Right lobe of liver (tissue), 6 donors: ENCODE results near the gene CCNI2. TPM values are rescaled to one million over a fixed set of nuclear protein-coding genes. Genes with fewer than 3 reads are reported as not detected.

Experiments used
- ATAC-seq, 4 donors: fragments of 200-7000 bp; cut with Tn5 transposase; one replicate each; pipeline ENCODE4 v1.9.1; 2020; ENCODE audit warnings: mild to moderate bottlenecking in 4 of 4, moderate library complexity in 4 of 4
- DNase-seq, 3 donors: peaks; one replicate each; pipeline ENCODE4 v3.0.0-alpha.2; 2020
- H3K27ac ChIP-seq, 3 donors: fragments of 200-600 bp; one replicate each; pipeline ENCODE4 v1.8.0; 2022
- H3K27me3 ChIP-seq, 2 donors: fragments of 200-600 bp; one replicate each; pipeline ENCODE4 v1.8.0; 2022
- H3K36me3 ChIP-seq, 4 donors: fragments of 200-600 bp; sonication (generic) in 1 of 4; one replicate each; pipeline versions ENCODE4 v1.5.1 to v1.8.0; 2017 to 2022; ENCODE audit warnings: control low read depth in 1 of 4
- H3K4me1 ChIP-seq, 4 donors: fragments of 200-600 bp; sonication (generic) in 1 of 4; one replicate each; pipeline versions ENCODE4 v1.5.1 to v1.8.0; 2017 to 2022; ENCODE audit warnings: control low read depth in 1 of 4
- H3K4me3 ChIP-seq, 3 donors: fragments of 200-600 bp; one replicate each; pipeline ENCODE4 v1.8.0; 2022
- H3K9me3 ChIP-seq, 4 donors: fragments of 200-600 bp; sonication (generic) in 1 of 4; one replicate each; pipeline versions ENCODE4 v1.5.1 to v1.8.0; 2017 to 2022; ENCODE audit warnings: control low read depth in 1 of 4
- POLR2A ChIP-seq: fragments of 450-650 bp; IDR thresholded peaks from one replicate; pipeline ENCODE4 v1.6.1; 2017; ENCODE audit warnings: antibody characterized with exemption, mild to moderate bottlenecking
- WGBS: methylation state at CpG from one replicate; pipeline ENCODE4 v1.1.6; 2018; ENCODE audit warnings: low coverage, low lambda C conversion rate; ENCODE audit not compliant: insufficient coverage; ENCODE audit errors: missing lambda C conversion rate; 5-methylcytosine and 5-hydroxymethylcytosine counted together
- intact Hi-C, 2 donors: fragments of 100-400 bp; cut with DNase I; formaldehyde crosslinking; loops; one replicate each; pipeline versions ENCODE4 v1.11.2 to v1.14.1; 2022
- total RNA-seq, 6 experiments: library from RNA; depleted of rRNA in 2 of 6; stranded (reverse); fragments of >200 nt in 2 of 6; fragmentation: NEBNext Ultra II Directional in 3 of 6; extraction: Animal tissue kit (Norgen Biotek cat#: 25700) in 3 of 6; gene quantifications; one replicate each; pipeline versions ENCODE4 v1.1.0 to v1.2.4, GENCODE V29; 2016 to 2023
- TF ChIP-seq, protein P1 (sequence below), 4 donors: fragments of 200-600 bp in 3 of 4; fragments of 450-650 bp in 1 of 4; IDR thresholded peaks; one replicate each; pipeline versions ENCODE4 v1.5.1 to v1.8.0; 2016 to 2022; ENCODE audit warnings: antibody characterized with exemption in 4 of 4, mild to moderate bottlenecking in 2 of 4
- donor health status: DM: no; HTN: yes; CAD: no.
- donor health status: DM: no; HTN: no; CAD: no.
- donor health status: DM: no; HTN: no; CAD: no.
- donor health status: DM: no; HTN: yes; CAD: no.
- donor health status: DM: no; HTN: yes; CAD: no.

CCNI2 gene
- total RNA-seq, 6 experiments from 2014 or later = 0.11 TPM; not detected in 5

- Histone ChIP-seq H3K9me3 (no peaks in the 10 kb centered on the region), H3K36me3 (no peaks in the 10 kb centered on the region), H3K4me3 (peak overlapping the region in 2 of 3 donors; percentile 78), H3K4me1 (peaks cover 0 to 5% (median 0%) of the 10 kb centered on the region in 4 donors), H3K27me3 (no peaks in the 10 kb centered on the region), H3K27ac (no peak overlapping the region)
- DNase-seq = no peak
- ATAC-seq = no peak
- intact Hi-C loops = no loop called here
- TF ChIP-seq, protein P1, sequence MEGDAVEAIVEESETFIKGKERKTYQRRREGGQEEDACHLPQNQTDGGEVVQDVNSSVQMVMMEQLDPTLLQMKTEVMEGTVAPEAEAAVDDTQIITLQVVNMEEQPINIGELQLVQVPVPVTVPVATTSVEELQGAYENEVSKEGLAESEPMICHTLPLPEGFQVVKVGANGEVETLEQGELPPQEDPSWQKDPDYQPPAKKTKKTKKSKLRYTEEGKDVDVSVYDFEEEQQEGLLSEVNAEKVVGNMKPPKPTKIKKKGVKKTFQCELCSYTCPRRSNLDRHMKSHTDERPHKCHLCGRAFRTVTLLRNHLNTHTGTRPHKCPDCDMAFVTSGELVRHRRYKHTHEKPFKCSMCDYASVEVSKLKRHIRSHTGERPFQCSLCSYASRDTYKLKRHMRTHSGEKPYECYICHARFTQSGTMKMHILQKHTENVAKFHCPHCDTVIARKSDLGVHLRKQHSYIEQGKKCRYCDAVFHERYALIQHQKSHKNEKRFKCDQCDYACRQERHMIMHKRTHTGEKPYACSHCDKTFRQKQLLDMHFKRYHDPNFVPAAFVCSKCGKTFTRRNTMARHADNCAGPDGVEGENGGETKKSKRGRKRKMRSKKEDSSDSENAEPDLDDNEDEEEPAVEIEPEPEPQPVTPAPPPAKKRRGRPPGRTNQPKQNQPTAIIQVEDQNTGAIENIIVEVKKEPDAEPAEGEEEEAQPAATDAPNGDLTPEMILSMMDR (IDR thresholded peaks at IDR 0.05) = no peak
- TF ChIP-seq POLR2A = no peak
- 86% methylated on average over 4 of the region's 4 CpGs for WGBS
These were observed 30.9 kb downstream of the CCNI2 start for GRCh38 chr5:132778129-132778528.

GRCh38 chr5:132778856-132779255 lies 31.6 kb downstream of the CCNI2 start:
- DNase-seq (no peak), ATAC-seq (no peak)
- 94% methylated on average over 5 of the region's 5 CpGs for WGBS
- Histone ChIP-seq H3K27me3 (no peaks in the 10 kb centered on the region), H3K36me3 (no peaks in the 10 kb centered on the region), H3K27ac (no peak overlapping the region), H3K9me3 (no peaks in the 10 kb centered on the region), H3K4me1 (peaks cover 0 to 5% (median 0%) of the 10 kb centered on the region in 4 donors), H3K4me3 (no peak overlapping the region)
- TF ChIP-seq POLR2A = no peak
- TF ChIP-seq, protein P1 (IDR thresholded peaks at IDR 0.05) = no peak
- intact Hi-C loops = no loop called here

- Histone ChIP-seq H3K4me3 (no peak overlapping the region), H3K9me3 (no peaks in the 10 kb centered on the region), H3K36me3 (no peaks in the 10 kb centered on the region), H3K27me3 (no peaks in the 10 kb centered on the region), H3K4me1 (peaks cover 0 to 5% (median 0%) of the 10 kb centered on the region in 4 donors), H3K27ac (no peak overlapping the region)
- 100% methylated on average over 3 of the region's 3 CpGs for WGBS
- DNase-seq (no peak), ATAC-seq (no peak)
- intact Hi-C loops = no loop called here
- TF ChIP-seq POLR2A = no peak
- TF ChIP-seq, protein P1 (IDR thresholded peaks at IDR 0.05) = no peak
These were observed 32.7 kb downstream of the CCNI2 start for GRCh38 chr5:132779961-132780360.

DNA sequence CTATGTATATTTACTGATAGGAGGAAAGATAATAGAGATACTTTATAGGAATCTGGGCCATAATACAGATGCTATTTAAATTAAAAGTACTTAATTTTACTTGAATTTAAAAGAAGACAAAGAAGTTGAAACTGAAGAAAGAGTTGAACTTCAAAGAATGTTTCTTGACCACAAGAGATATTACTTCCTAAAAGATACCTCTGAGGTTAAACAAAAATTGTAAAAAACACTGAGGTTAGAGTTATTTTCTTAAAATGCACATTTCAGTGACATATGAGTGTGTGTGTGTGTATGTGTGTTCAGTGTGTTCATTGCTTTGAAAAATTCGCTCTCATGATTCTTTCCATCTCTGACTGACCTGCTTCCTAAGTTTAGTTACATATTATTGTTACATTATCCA lies 33.4 kb downstream of the CCNI2 start:
- Histone ChIP-seq H3K9me3 (no peaks in the 10 kb centered on the region), H3K27me3 (no peaks in the 10 kb centered on the region), H3K27ac (no peak overlapping the region), H3K4me1 (peaks cover 0 to 5% (median 0%) of the 10 kb centered on the region in 4 donors), H3K36me3 (no peaks in the 10 kb centered on the region), H3K4me3 (no peak overlapping the region)
- DNase-seq (no peak), ATAC-seq (no peak)
- intact Hi-C loops = no loop called here
- TF ChIP-seq POLR2A = no peak
- TF ChIP-seq, protein P1 (IDR thresholded peaks at IDR 0.05) = no peak
- 87% methylated on average over 1 of the region's 1 CpG for WGBS

GRCh38 chr5:132781029-132781428 lies 33.8 kb downstream of the CCNI2 start:
- TF ChIP-seq, protein P1 (IDR thresholded peaks at IDR 0.05) = no peak
- no peak for TF ChIP-seq POLR2A
- no peak for ATAC-seq
- DNase-seq = no peak
- Histone ChIP-seq H3K27ac (no peak overlapping the region), H3K4me3 (no peak overlapping the region), H3K27me3 (no peaks in the 10 kb centered on the region), H3K4me1 (peaks cover 0 to 5% (median 0%) of the 10 kb centered on the region in 4 donors), H3K36me3 (no peaks in the 10 kb centered on the region), H3K9me3 (no peaks in the 10 kb centered on the region)
- 75% methylated on average over 4 of the region's 4 CpGs for WGBS
- intact Hi-C loops = no loop called here
